ENCODE measurements around the gene MRTO4. TPM values are rescaled to one million over a fixed set of nuclear protein-coding genes. Genes with fewer than 3 reads are reported as not detected.

MRTO4 gene
- total RNA-seq, 1 experiment from 2014 or later: 79.3 TPM

- ChIA-PET CTCF (no interaction called here), POLR2A (no interaction called here), RAD21 (ENCODE audit: low non-redundant PET in 1 of 2, low total read pairs in 2 of 2, uncharacterized antibody in 2 of 2, unreplicated experiment in 2 of 2) (no interaction called here)
- H3K4me3 ChIP-seq (replicated peaks in 1 of 2; ENCODE audit: low read depth in 1 of 2, low read length in 2 of 2): no peak overlapping the region
- DNase-seq (ENCODE audit: low read depth, low spot score) (no peak), ATAC-seq (no peak)
- peaks cover 13 to 29% of the 10 kb centered on the region in 2 experiments; a peak in 3 of 4 replicates for H3K4me1 ChIP-seq (ENCODE audit: control insufficient read depth in 1 of 2, insufficient read depth in 2 of 2, low read length in 2 of 2)
- intact Hi-C loops (cut with micrococcal nuclease): no loop called here
- H4K20me1 ChIP-seq (ENCODE audit: insufficient read depth): no peaks in the 10 kb centered on the region
- no peak overlapping the region for H2AFZ ChIP-seq (ENCODE audit: low read depth, low read length, poor library complexity, severe bottlenecking)
- H3K27me3 ChIP-seq (ENCODE audit: insufficient read depth, low read length): no peaks in the 10 kb centered on the region
- no peaks in the 10 kb centered on the region for H3K9me3 ChIP-seq (ENCODE audit: control insufficient read depth in 1 of 2, insufficient read depth in 1 of 2, low read depth in 1 of 2, low read length in 2 of 2)
- no peak overlapping the region for H3K9ac ChIP-seq (ENCODE audit: low read length)
- H3K9me2 ChIP-seq (ENCODE audit: insufficient read depth): no peaks in the 10 kb centered on the region
- TF ChIP-seq, protein P1, sequence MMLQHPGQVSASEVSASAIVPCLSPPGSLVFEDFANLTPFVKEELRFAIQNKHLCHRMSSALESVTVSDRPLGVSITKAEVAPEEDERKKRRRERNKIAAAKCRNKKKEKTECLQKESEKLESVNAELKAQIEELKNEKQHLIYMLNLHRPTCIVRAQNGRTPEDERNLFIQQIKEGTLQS (IDR thresholded peaks at IDR 0.05): no peak
- TF ChIP-seq CTCF (IDR thresholded peaks at IDR 0.05 in 2 of 3, conservative IDR thresholded peaks at IDR 0.05 in 1 of 3; ENCODE audit: borderline replicate concordance in 1 of 3, insufficient read depth in 1 of 3, low read depth in 2 of 3, low read length in 2 of 3) (no peak), JUND (IDR thresholded peaks at IDR 0.05) (no peak), EZH2phosphoT487 (IDR thresholded peaks at IDR 0.05; ENCODE audit: borderline replicate concordance) (no peak), TCF7L2 (IDR thresholded peaks at IDR 0.05; ENCODE audit: borderline replicate concordance, extremely low read depth, insufficient read depth, insufficient read length) (no peak), EZH2 (IDR thresholded peaks at IDR 0.05) (no peak), POLR2AphosphoS5 (IDR thresholded peaks at IDR 0.05; ENCODE audit: low read depth, low read length) (no peak), ZFX (IDR thresholded peaks at IDR 0.05) (no peak), ZNF274 (IDR thresholded peaks at IDR 0.05; ENCODE audit: low read depth, low read length) (no peak), RAD21 (IDR thresholded peaks at IDR 0.05; ENCODE audit: low read depth) (no peak), ELF1 (IDR thresholded peaks at IDR 0.05; ENCODE audit: borderline replicate concordance, low read depth) (no peak), POLR2A (IDR thresholded peaks at IDR 0.05; ENCODE audit: borderline replicate concordance, extremely low read depth, insufficient read depth, insufficient read length) (no peak), SIN3A (IDR thresholded peaks at IDR 0.05; ENCODE audit: low read depth) (no peak), SRF (IDR thresholded peaks at IDR 0.05; ENCODE audit: low read depth) (no peak), FOSL1 (IDR thresholded peaks at IDR 0.05; ENCODE audit: low read depth) (no peak), REST (IDR thresholded peaks at IDR 0.05; ENCODE audit: low read depth) (no peak)
- TF ChIP-seq, protein P2, sequence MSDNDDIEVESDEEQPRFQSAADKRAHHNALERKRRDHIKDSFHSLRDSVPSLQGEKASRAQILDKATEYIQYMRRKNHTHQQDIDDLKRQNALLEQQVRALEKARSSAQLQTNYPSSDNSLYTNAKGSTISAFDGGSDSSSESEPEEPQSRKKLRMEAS (IDR thresholded peaks at IDR 0.05): no peak
- no peak overlapping the region for H3K4me2 ChIP-seq (ENCODE audit: low read length)
- H3K27ac ChIP-seq (ENCODE audit: low read depth, low read length): no peak overlapping the region
- peaks cover 20% of the 10 kb centered on the region in 2 experiments for H3K36me3 ChIP-seq (ENCODE audit: control insufficient read depth in 1 of 2, insufficient read depth in 2 of 2, low read length in 2 of 2)
- BruUV-seq (replicated peaks): no TSS peak
- H3K79me2 ChIP-seq (ENCODE audit: insufficient read depth, low read length): peaks cover 33% of the 10 kb centered on the region
These were observed 57.7 kb downstream of the MRTO4 start for GRCh38 chr1:19309123-19309813.
